OCI-LY3 (cell line): ENCODE measurements around the gene PROK1.

Experiments
- H2AFZ ChIP-seq: fragments of 200-600, 300-600 bp; shearing (Covaris generic); 2 replicates; pipeline ENCODE4 v1.6.0; 2014; ENCODE audit warnings: antibody characterized with exemption, low read depth, low read length
- H3K27ac ChIP-seq: fragments of 200-600, 300-600 bp; sonication (generic); 2 replicates; pipeline ENCODE4 v1.5.1; 2014; ENCODE audit warnings: mild to moderate bottlenecking, low read length, moderate library complexity, mixed read lengths
- H3K27me3 ChIP-seq: fragments of 200-600, 300-600 bp; sonication (generic); 2 replicates; pipeline ENCODE4 v1.6.1; 2014; ENCODE audit warnings: low read depth, low read length, mixed read lengths
- H3K36me3 ChIP-seq: fragments of 200-600, 300-600 bp; sonication (generic); replicated peaks from 2 replicates; pipeline ENCODE3; 2014; ENCODE audit warnings: low read depth, low read length, mixed read lengths
- H3K4me1 ChIP-seq: fragments of 300-600, 200-600 bp; sonication (generic); 2 replicates; pipeline ENCODE4 v1.6.1; 2014; ENCODE audit warnings: low read length, mixed read lengths
- H3K4me2 ChIP-seq: fragments of 200-600, 300-600 bp; sonication (generic); 2 replicates; pipeline ENCODE4 v1.6.1; 2014; ENCODE audit warnings: low read length, mixed read lengths
- H3K4me3 ChIP-seq: fragments of 300-600, 200-600 bp; sonication (generic); 2 replicates; pipeline ENCODE4 v1.5.1; 2014; ENCODE audit warnings: antibody characterized with exemption, mild to moderate bottlenecking, low read length, moderate library complexity
- H3K79me2 ChIP-seq: fragments of 300-600, 200-600 bp; shearing (Covaris generic); 2 replicates; pipeline ENCODE4 v1.6.1; 2014; ENCODE audit warnings: mild to moderate bottlenecking, low read length, mixed read lengths
- H3K9ac ChIP-seq: fragments of 300-600, 200-600 bp; shearing (Covaris generic); 2 replicates; pipeline ENCODE4 v1.6.0; 2014; ENCODE audit warnings: mild to moderate bottlenecking, low read length, moderate library complexity
- H3K9me3 ChIP-seq: fragments of 200-600, 300-600 bp; shearing (Covaris generic); 2 replicates; pipeline ENCODE4 v1.6.1; 2014; ENCODE audit warnings: low read length, mixed read lengths; ENCODE audit not compliant: insufficient read depth
- H4K20me1 ChIP-seq: fragments of 200-600, 300-600 bp; sonication (generic); 2 replicates; pipeline ENCODE4 v1.6.1; 2016; ENCODE audit warnings: low read length, mixed read lengths; ENCODE audit not compliant: insufficient read depth
- EZH2phosphoT487 ChIP-seq: fragments of 200-600 bp; shearing (Covaris generic); IDR thresholded peaks from 2 replicates; pipeline ENCODE4 v1.6.1; 2018; ENCODE audit warnings: antibody characterized with exemption, mixed run types, low read depth
- TF ChIP-seq, protein P1 (sequence below): fragments of 200-600, 300-600 bp; sonication (generic); IDR thresholded peaks from 2 replicates; pipeline ENCODE4 v1.5.1; 2014; ENCODE audit warnings: antibody characterized with exemption, low read length, low read depth

Gene PROK1

DNA sequence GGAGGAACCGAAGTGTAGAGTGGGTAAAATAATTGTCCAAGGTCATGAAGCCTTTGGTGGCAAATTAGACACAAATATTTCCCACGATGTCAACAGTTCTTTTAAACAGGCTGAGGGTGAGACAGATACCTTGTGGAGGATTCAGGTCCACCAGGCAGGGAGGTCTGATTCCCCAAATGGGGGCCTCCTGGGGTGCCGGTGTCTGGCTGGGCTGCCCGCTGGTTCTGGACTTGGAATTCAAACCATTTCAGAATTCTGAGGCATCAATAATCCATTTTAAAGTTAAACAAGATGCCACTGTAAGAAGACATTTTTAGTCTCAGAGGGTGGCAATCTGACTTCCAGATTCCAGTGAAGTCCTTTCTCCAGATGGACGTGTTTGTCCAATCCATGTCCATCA lies 52.5 kb downstream of the PROK1 start:
- TF ChIP-seq, protein P1, sequence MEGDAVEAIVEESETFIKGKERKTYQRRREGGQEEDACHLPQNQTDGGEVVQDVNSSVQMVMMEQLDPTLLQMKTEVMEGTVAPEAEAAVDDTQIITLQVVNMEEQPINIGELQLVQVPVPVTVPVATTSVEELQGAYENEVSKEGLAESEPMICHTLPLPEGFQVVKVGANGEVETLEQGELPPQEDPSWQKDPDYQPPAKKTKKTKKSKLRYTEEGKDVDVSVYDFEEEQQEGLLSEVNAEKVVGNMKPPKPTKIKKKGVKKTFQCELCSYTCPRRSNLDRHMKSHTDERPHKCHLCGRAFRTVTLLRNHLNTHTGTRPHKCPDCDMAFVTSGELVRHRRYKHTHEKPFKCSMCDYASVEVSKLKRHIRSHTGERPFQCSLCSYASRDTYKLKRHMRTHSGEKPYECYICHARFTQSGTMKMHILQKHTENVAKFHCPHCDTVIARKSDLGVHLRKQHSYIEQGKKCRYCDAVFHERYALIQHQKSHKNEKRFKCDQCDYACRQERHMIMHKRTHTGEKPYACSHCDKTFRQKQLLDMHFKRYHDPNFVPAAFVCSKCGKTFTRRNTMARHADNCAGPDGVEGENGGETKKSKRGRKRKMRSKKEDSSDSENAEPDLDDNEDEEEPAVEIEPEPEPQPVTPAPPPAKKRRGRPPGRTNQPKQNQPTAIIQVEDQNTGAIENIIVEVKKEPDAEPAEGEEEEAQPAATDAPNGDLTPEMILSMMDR: no peak
- no peak for TF ChIP-seq EZH2phosphoT487
- Histone ChIP-seq H2AFZ (no peak overlapping the region), H3K27ac (no peak overlapping the region), H3K4me1 (peaks cover 12% of the 10 kb centered on the region), H3K9me3 (no peaks in the 10 kb centered on the region), H4K20me1 (no peaks in the 10 kb centered on the region), H3K79me2 (no peaks in the 10 kb centered on the region), H3K9ac (no peak overlapping the region), H3K36me3 (no peaks in the 10 kb centered on the region), H3K4me2 (no peak overlapping the region), H3K4me3 (no peak overlapping the region), H3K27me3 (no peaks in the 10 kb centered on the region)

DNA sequence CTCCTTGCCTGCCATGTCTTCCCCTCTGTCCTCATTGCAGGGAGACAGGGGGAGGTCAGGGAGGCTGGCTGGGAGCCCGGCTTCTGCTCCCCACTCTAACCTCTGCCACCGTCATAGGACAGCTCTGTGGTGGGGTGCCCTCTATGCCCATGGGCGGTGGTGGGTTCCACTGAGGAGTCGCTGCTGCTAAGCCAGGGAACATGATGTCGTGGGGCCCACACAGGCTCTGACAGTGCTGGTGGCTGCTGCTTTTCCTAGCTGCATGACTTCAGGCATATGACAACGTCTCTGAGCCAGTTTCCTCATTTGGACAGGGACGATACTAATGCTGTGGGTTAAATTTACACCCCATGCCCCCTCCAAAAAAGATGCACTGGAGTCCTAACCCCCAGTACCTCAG lies 53.3 kb downstream of the PROK1 start:
- peaks cover 12% of the 10 kb centered on the region for H3K4me1 ChIP-seq
- no peaks in the 10 kb centered on the region for H3K9me3 ChIP-seq
- H2AFZ ChIP-seq: no peak overlapping the region
- TF ChIP-seq EZH2phosphoT487: no peak
- TF ChIP-seq, protein P1: no peak
- no peaks in the 10 kb centered on the region for H3K36me3 ChIP-seq
- no peaks in the 10 kb centered on the region for H4K20me1 ChIP-seq
- no peak overlapping the region for H3K27ac ChIP-seq
- H3K27me3 ChIP-seq: no peaks in the 10 kb centered on the region
- H3K79me2 ChIP-seq: no peaks in the 10 kb centered on the region
- H3K4me2 ChIP-seq: no peak overlapping the region
- H3K9ac ChIP-seq: no peak overlapping the region
- no peak overlapping the region for H3K4me3 ChIP-seq

DNA sequence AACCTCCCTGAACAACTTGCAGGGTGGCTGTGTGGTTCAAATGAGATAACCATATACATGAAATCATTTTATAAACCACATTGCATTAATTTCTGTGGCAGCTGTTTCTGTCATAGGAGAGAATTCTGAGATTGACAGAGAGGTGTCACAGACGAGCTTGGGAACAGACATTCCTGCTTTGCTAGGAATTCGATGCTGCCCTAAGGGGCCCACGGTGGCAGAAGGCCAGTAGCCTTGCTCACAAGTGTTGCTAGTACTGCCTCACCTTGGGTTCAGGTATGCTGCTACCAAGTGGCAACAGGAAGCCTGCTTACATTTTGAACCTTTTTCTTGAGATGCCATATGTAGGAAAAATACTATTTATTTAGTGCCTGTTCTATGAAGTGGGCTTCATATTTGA lies 54.6 kb downstream of the PROK1 start:
- no peaks in the 10 kb centered on the region for H3K27me3 ChIP-seq
- no peaks in the 10 kb centered on the region for H4K20me1 ChIP-seq
- H3K4me3 ChIP-seq: no peak overlapping the region

DNA sequence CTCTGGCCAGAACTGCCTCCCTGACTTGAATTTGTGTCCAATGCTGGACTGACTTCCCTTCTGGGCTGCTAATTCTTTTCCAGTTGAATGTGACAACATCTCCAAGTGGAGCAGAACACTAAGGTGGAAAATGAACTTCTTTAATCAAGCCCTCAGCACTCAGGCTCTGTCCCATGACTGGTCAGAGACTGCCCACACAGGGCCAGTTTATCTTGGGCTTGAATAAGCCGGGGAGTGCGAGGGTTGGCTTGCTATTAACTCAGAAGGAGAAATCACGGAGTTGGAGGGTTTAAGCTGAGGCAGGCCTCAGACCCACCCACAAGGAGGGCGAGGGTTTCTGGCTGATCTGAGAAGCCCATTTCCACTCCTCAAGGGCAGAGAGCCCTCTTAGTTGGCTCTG lies 55.6 kb downstream of the PROK1 start:
- TF ChIP-seq, protein P1: no peak
- TF ChIP-seq EZH2phosphoT487: no peak
- H3K4me2 ChIP-seq: no peak overlapping the region
- no peaks in the 10 kb centered on the region for H3K9me3 ChIP-seq
- peaks cover 12% of the 10 kb centered on the region for H3K4me1 ChIP-seq
- no peaks in the 10 kb centered on the region for H4K20me1 ChIP-seq
- H3K9ac ChIP-seq: no peak overlapping the region
- no peaks in the 10 kb centered on the region for H3K79me2 ChIP-seq
- no peaks in the 10 kb centered on the region for H3K36me3 ChIP-seq
- H3K27ac ChIP-seq: no peak overlapping the region
- H2AFZ ChIP-seq: no peak overlapping the region
- no peaks in the 10 kb centered on the region for H3K27me3 ChIP-seq
- H3K4me3 ChIP-seq: no peak overlapping the region

More for the DNA sequence above, 54.6 kb downstream of the PROK1 start:
- Histone ChIP-seq H3K27ac (no peak overlapping the region), H2AFZ (no peak overlapping the region), H3K9me3 (no peaks in the 10 kb centered on the region), H3K4me2 (no peak overlapping the region), H3K36me3 (no peaks in the 10 kb centered on the region), H3K4me1 (peaks cover 12% of the 10 kb centered on the region), H3K79me2 (no peaks in the 10 kb centered on the region), H3K9ac (no peak overlapping the region)
- no peak for TF ChIP-seq EZH2phosphoT487
- TF ChIP-seq, protein P1: no peak
